ENCODE results near the gene CCDC78. TPM values are rescaled to one million over a fixed set of nuclear protein-coding genes. Genes with fewer than 3 reads are reported as not detected.
A peak's percentile ranks its signal among the peaks of the same experiment; 100 is the strongest.

The CCDC78 gene
- total RNA-seq, 2 donors from 2014 or later: 3.0 to 3.9 TPM

DNA sequence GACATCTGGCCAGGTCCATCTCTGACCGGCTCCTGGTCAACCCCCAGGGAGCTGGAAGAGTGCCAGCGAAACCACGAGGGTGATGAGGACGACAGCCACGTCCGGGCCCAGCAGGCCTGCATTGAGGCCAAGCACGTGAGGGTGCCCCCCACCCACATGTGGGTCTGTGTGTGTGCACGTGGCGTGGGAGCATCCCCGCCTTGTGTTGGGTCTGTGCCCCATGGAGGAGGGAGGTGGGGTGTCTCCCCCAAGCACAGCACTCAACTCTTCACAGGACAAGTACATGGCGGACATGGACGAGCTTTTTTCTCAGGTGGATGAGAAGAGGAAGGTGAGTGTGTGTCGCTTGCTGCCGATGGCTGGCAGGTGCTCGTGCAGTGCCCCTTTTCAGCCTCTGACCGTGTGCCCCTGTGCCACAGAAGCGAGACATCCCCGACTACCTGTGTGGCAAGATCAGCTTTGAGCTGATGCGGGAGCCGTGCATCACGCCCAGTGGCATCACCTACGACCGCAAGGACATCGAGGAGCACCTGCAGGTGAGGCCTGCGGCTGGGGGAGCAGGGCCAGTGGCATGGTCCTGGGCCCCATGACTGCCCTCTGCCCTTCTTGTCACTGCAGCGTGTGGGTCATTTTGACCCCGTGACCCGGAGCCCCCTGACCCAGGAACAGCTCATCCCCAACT, 44.4 kb downstream of the CCDC78 start:
- H3K4me1 Mint-ChIP-seq (ENCODE audit: low read depth): peaks cover 47% of the 10 kb centered on the region
- peaks cover 0 to 5% of the 10 kb centered on the region in 2 donors for H3K36me3 Mint-ChIP-seq (ENCODE audit: insufficient read depth in 2 of 2)
- no peaks in the 10 kb centered on the region for H3K9me3 Mint-ChIP-seq
- H3K27ac Mint-ChIP-seq: no peak overlapping the region
- no peaks in the 10 kb centered on the region for H3K27me3 Mint-ChIP-seq (ENCODE audit: low read depth)
- DNase-seq (no peak), ATAC-seq (replicated peaks in 1 of 2) (no peak)
- peak overlapping the region; percentile 84 to 87 for H3K4me3 Mint-ChIP-seq

DNA sequence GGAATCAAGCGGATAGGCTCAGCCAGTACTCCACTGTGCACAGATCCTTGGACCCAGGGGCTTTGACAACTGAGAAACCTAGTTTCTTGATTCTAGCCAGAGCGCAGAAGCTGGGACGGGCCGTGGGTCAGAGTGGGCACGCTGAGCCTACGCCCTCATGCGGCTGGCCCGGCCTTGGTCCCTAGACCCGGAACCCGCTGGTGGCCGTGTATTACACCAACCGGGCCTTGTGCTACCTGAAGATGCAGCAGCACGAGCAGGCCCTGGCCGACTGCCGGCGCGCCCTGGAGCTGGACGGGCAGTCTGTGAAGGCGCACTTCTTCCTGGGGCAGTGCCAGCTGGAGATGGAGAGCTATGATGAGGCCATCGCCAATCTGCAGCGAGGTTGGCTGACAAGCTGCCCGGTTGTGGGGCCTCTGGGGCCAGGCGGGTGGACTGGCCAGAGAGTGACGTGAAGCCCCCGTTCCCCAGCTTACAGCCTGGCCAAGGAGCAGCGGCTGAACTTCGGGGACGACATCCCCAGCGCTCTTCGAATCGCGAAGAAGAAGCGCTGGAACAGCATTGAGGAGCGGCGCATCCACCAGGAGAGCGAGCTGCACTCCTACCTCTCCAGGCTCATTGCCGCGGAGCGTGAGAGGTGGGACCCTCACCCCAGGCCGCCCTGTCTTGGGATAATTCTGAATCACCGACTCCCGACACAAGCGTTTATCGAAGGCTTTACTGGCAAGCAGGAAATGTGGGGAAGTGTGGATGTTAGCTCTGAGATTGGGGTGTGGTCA, 45.1 kb downstream of the CCDC78 start:
- Mint-ChIP-seq H3K36me3 (ENCODE audit: insufficient read depth in 2 of 2) (peaks cover 0 to 5% of the 10 kb centered on the region in 2 donors), H3K9me3 (no peaks in the 10 kb centered on the region), H3K27me3 (ENCODE audit: low read depth) (no peaks in the 10 kb centered on the region), H3K4me1 (ENCODE audit: low read depth) (peaks cover 43% of the 10 kb centered on the region), H3K27ac (no peak overlapping the region), H3K4me3 (peak overlapping the region; percentile 84 to 87)
- DNase-seq (peak in 1 of 2 donors; percentile 38), ATAC-seq (replicated peaks in 1 of 2) (no peak)

DNA sequence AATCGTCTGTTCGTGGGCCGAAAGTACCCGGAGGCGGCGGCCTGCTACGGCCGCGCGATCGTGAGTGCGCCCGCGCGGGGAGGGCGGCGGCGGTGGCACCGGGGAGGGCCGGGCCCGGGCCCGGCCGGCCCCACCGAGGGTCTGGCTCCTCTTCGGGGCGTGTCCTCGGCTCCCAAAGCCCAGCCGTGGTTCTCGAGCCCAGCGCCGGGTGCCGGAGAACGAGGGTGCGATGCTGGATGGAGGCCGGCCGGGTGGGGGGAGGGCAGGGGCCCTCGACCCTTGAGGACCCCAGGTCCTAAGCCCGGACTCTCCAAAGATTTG, 45.7 kb downstream of the CCDC78 start:
- Mint-ChIP-seq H3K36me3 (ENCODE audit: insufficient read depth in 2 of 2) (peaks cover 0 to 5% of the 10 kb centered on the region in 2 donors), H3K4me3 (peak overlapping the region; percentile 87 to 94), H3K9me3 (no peaks in the 10 kb centered on the region), H3K4me1 (ENCODE audit: low read depth) (peaks cover 40% of the 10 kb centered on the region), H3K27ac (no peak overlapping the region), H3K27me3 (ENCODE audit: low read depth) (no peaks in the 10 kb centered on the region)
- DNase-seq (no peak), ATAC-seq (replicated peaks in 1 of 2) (peak in 1 of 2 donors; percentile 1)

DNA sequence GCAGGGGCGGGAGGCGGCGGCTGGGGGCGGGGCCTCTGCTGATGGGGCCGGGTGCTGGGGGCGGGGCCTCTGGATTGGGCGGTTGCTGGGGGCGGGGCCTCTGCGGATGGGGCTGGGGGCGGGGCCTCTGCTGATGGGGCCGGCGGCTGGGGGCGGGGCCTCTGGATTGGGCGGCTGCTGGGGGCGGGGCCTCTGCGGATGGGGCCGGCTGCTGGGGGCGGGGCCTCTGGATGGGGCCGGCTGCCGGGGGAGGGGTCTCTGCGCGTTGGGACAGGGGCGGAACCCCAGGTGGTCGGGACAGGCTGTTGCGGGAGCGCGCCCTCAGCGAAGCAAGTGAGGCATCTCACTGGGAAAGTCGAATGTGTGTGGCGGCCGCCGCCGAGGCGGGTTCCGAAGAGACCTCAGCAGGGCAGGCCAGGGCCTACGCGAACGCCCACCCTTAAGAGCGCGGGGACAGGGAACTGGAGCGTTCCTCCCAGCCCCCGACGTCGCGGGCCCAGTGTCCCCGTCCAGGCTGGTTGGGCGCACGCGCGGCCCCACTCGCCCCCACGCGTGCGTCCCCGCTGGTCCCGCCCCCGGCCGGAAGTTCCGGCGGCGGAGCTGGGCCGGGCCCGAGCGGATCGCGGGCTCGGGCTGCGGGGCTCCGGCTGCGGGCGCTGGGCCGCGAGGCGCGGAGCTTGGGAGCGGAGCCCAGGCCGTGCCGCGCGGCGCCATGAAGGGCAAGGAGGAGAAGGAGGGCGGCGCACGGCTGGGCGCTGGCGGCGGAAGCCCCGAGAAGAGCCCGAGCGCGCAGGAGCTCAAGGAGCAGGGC, 46.2 kb downstream of the CCDC78 start, which contains the start of gene STUB1:
STUB1 (plus strand) TSS at position 597 of the 811 bp plus-strand sequence; CDS start at position 713, 116 bp downstream.
- Mint-ChIP-seq H3K27me3 (ENCODE audit: low read depth) (no peaks in the 10 kb centered on the region), H3K36me3 (ENCODE audit: insufficient read depth in 2 of 2) (peaks cover 0 to 5% of the 10 kb centered on the region in 2 donors), H3K4me1 (ENCODE audit: low read depth) (peaks cover 37% of the 10 kb centered on the region), H3K9me3 (no peaks in the 10 kb centered on the region), H3K4me3 (peak within 1 kb of the TSS; percentile 87 to 94), H3K27ac (peak within 1 kb of the TSS; percentile 51)
- ATAC-seq (replicated peaks in 1 of 2) (peak; percentile 65 to 67), DNase-seq (peak; percentile 95)

DNA sequence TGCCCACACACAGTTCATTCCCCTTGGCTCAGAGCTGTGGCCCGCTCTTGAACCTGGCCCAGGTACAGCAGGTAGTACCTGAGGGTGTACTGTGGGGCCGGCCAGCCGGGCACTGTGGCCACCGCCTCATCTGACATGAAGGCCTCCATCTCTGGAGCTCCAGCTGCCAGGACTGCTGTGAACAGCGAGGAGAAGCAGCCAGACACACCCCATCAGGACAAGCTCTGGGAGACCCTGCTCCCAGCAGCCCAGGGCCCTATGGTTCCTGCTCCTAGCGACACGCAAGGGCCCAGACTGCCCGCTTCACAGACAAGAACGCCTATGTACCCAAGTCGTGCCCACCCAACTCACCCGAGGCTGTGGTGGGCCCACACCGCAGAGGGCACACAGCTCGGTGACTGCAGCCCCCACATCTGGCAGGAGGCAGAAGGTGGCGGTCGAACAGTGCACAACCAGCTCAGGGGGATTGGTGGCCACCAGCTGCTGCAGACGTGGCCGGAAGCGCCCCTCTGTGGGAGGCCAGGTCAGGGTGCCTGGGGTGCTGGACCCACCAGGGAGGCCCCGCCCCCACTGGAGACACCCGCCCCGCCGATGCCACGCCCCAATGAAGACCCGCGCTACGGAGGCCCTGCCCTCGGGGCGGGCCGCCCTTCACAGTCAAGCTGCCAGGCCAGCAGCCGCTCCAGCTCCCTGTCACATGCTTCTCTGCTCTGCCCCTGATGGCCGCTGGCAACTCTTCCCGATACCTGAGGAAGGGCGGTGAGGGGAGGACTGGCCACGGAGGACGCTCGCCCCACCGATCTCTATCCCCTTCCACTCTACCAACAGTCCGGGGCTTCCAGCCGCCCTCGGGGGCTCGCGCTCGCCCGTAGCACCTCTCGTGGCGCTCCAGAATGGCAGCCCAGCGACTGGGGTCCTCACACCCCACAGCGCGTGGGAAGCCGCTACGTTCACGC, 47.1 kb downstream of the CCDC78 start:
- peaks cover 35% of the 10 kb centered on the region for H3K4me1 Mint-ChIP-seq (ENCODE audit: low read depth)
- H3K27ac Mint-ChIP-seq: no peak overlapping the region
- H3K36me3 Mint-ChIP-seq (ENCODE audit: insufficient read depth in 2 of 2): peaks cover 0 to 5% of the 10 kb centered on the region in 2 donors
- H3K4me3 Mint-ChIP-seq: peak overlapping the region; percentile 81 to 89
- H3K9me3 Mint-ChIP-seq: no peaks in the 10 kb centered on the region
- H3K27me3 Mint-ChIP-seq (ENCODE audit: low read depth): no peaks in the 10 kb centered on the region
- peak; percentile 16 to 30 for ATAC-seq (replicated peaks in 1 of 2)
- peak; percentile 61 to 73 for DNase-seq

DNA sequence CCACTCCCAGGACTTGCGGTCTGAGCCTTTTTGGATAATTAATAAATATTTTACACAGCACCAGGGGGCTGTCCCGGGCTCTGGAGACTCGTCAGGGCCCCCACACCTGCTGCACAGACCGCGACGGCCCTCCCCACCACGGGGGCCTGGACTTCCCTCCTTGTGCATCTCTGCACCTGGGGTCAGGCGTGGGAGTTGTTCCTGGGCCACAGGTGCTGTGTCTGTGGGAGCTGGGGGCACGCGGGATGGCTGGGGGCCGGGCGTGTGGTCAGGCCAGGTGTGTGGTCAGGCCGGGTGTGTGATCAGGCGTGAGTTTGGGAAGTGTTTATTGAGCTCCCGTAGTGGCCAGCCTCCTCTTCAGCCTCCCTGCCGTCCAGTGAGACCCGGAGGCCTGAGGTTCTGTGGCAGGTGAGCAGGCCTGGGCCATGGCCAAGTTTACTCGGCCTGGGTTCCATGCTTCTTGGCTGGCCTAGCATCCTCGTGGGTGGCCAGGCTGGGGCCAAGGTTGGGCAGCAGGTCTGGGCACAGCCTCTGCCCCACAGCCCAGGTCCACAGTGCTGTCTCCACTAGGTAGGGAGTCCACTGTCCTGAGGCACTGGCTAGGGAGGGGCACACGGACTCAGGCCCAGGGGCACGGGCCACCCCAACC, 47.9 kb downstream of the CCDC78 start:
- no peak overlapping the region for H3K27ac Mint-ChIP-seq
- no peak for ATAC-seq (replicated peaks in 1 of 2)
- H3K4me3 Mint-ChIP-seq: peak overlapping the region in 1 of 2 donors; percentile 81
- H3K36me3 Mint-ChIP-seq (ENCODE audit: insufficient read depth in 2 of 2): peaks cover 0 to 5% of the 10 kb centered on the region in 2 donors
- no peaks in the 10 kb centered on the region for H3K9me3 Mint-ChIP-seq
- H3K27me3 Mint-ChIP-seq (ENCODE audit: low read depth): no peaks in the 10 kb centered on the region
- peaks cover 32% of the 10 kb centered on the region for H3K4me1 Mint-ChIP-seq (ENCODE audit: low read depth)
- no peak for DNase-seq

DNA sequence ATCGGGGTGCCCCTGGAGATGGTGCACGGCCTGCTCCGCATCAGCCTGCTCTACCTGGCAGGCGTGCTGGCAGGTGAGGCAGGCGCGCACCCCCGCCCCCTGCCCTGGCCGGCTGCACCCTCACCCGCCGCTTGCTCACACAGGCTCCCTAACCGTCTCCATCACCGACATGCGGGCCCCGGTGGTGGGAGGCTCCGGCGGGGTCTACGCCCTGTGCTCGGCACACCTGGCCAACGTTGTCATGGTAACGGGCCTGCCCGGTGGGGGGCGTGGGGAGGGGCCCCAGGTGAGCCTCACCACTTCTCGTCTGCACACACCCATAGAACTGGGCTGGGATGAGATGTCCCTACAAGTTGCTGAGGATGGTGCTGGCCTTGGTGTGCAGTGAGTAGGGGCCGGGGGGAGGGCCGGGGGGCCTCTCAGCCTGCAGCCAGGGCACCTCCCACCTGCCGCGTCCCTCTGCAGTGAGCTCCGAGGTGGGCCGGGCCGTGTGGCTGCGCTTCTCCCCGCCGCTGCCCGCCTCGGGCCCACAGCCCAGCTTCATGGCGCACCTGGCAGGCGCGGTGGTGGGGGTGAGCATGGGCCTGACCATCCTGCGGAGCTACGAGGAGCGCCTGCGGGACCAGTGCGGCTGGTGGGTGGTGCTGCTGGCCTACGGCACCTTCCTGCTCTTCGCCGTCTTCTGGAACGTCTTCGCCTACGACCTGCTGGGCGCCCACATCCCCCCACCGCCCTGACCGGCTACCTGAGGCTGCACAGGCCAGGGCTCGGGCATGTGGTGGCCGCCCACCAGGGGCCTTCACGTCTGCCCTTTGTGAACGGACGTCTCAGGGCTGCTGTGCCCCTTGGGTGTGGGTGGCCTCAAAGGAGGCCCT, 48.7 kb downstream of the CCDC78 start:
- Mint-ChIP-seq H3K9me3 (no peaks in the 10 kb centered on the region), H3K4me1 (ENCODE audit: low read depth) (peaks cover 24% of the 10 kb centered on the region), H3K27ac (no peak overlapping the region), H3K4me3 (no peak overlapping the region), H3K27me3 (ENCODE audit: low read depth) (no peaks in the 10 kb centered on the region), H3K36me3 (ENCODE audit: insufficient read depth in 2 of 2) (peaks cover 0 to 4% of the 10 kb centered on the region in 2 donors)
- ATAC-seq (replicated peaks in 1 of 2) (no peak), DNase-seq (no peak)

DNA sequence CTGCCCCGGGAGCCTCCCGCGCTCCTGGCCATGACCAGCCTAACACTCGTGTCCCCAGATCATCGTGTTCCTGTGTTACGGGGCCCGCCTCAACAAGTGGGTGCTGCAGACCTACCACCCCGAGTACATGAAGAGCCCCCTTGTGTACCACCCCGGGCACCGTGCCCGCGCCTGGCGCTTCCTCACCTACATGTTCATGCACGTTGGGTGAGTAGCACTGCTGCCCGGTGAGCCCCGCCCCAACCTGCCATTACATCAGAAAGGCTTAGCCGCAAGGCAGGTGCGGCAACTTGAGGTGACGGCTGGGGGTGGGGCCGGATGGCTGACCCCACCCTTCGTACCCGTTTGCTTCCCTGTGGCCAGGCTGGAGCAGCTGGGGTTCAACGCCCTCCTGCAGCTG, 49.3 kb downstream of the CCDC78 start:
- no peak overlapping the region for H3K27ac Mint-ChIP-seq
- H3K9me3 Mint-ChIP-seq: no peaks in the 10 kb centered on the region
- H3K4me3 Mint-ChIP-seq: no peak overlapping the region
- peaks cover 0 to 3% of the 10 kb centered on the region in 2 donors for H3K36me3 Mint-ChIP-seq (ENCODE audit: insufficient read depth in 2 of 2)
- DNase-seq (no peak), ATAC-seq (replicated peaks in 1 of 2) (no peak)
- H3K27me3 Mint-ChIP-seq (ENCODE audit: low read depth): no peaks in the 10 kb centered on the region
- peaks cover 18% of the 10 kb centered on the region for H3K4me1 Mint-ChIP-seq (ENCODE audit: low read depth)

DNA sequence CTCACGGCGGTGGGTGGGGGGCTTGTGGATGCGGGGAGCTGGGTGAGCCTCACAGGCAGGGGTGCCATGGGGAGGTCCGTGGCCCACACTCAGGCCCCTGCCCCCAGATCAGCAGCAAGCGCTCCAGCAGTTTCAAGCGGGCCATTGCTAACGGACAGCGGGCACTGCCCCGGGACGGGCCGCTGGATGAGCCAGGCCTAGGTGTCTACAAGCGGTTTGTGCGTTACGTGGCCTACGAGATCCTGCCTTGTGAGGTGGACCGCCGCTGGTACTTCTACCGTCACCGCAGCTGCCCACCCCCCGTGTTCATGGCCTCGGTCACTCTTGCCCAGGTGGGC, 49.7 kb downstream of the CCDC78 start:
- no peak for ATAC-seq (replicated peaks in 1 of 2)
- Mint-ChIP-seq H3K9me3 (no peaks in the 10 kb centered on the region), H3K36me3 (ENCODE audit: insufficient read depth in 2 of 2) (no peaks in the 10 kb centered on the region), H3K4me1 (ENCODE audit: low read depth) (peaks cover 14% of the 10 kb centered on the region), H3K27me3 (ENCODE audit: low read depth) (no peaks in the 10 kb centered on the region), H3K27ac (no peak overlapping the region), H3K4me3 (no peak overlapping the region)
- DNase-seq: no peak

DNA sequence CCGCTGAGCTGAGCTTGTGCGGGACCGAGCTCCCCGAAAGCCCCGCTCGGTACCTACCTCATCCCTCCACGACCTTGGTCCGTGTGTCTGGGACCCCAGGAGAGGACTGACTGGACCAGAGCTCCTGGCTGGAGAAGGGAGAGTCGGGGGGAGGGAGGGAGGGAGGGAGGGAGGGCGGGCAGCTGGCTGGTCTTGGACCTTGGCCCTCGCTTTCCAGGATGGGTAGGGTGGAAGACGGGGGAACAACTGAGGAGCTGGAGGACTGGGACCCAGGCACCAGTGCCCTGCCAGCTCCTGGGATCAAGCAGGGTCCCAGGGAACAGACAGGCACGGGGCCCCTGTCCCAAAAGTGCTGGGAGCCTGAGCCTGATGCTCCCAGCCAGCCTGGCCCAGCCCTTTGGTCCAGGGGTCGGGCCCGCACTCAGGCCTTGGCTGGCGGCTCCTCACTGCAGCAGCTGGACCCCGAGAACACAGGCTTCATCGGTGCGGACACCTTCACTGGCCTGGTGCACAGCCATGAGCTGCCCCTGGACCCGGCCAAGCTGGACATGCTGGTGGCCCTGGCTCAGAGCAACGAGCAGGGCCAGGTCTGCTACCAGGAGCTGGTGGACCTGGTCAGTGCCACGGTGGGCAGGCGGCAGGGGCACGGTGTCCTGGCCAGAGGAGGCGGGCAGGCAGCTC, 50.2 kb downstream of the CCDC78 start:
- peaks cover 9% of the 10 kb centered on the region for H3K4me1 Mint-ChIP-seq (ENCODE audit: low read depth)

More for the DNA sequence above, 50.2 kb downstream of the CCDC78 start:
- Mint-ChIP-seq H3K4me3 (no peak overlapping the region), H3K27me3 (ENCODE audit: low read depth) (no peaks in the 10 kb centered on the region), H3K9me3 (no peaks in the 10 kb centered on the region), H3K36me3 (ENCODE audit: insufficient read depth in 2 of 2) (peaks cover 0 to 2% of the 10 kb centered on the region in 2 donors), H3K27ac (no peak overlapping the region)
- no peak for ATAC-seq (replicated peaks in 1 of 2)
- DNase-seq: no peak
